Transverse colon (tissue), 4 donors: ENCODE measurements around the gene LRRC4B. TPM values are rescaled to one million over a fixed set of nuclear protein-coding genes. Genes with fewer than 3 reads are reported as not detected.
"Not testable (repeated sequence)": the region's sequence is repeated elsewhere in the genome, so short reads cannot be mapped to it uniquely, and the experiment has no call there.

Source experiments
- DNase-seq: peaks from one replicate; pipeline ENCODE4 v3.0.0-alpha.2; 2019
- H3K27ac ChIP-seq, 4 donors: fragments of 200-600 bp; sonication (generic); 2 replicates each; pipeline ENCODE4 v1.5.1; 2016 to 2018; ENCODE audit warnings: inconsistent platforms in 4 of 4
- H3K27me3 ChIP-seq: fragments of 200-600 bp; sonication (generic); 2 replicates; pipeline ENCODE4 v1.5.1; 2017; ENCODE audit warnings: inconsistent platforms
- H3K36me3 ChIP-seq, 4 donors: fragments of 200-600 bp; sonication (generic); 2 replicates each; pipeline ENCODE4 v1.5.1; 2017 to 2019; ENCODE audit warnings: inconsistent platforms in 4 of 4
- H3K4me1 ChIP-seq, 4 donors: fragments of 200-600 bp; sonication (generic); 2 replicates each; pipeline ENCODE4 v1.5.1; 2017 to 2020; ENCODE audit warnings: inconsistent platforms in 4 of 4
- H3K4me3 ChIP-seq, 4 donors: fragments of 200-600 bp; sonication (generic); 1 replicate in 1 of 4; 2 replicates in 3 of 4; pipeline versions ENCODE4 v1.5.1 to v1.6.1; 2017 to 2019; ENCODE audit warnings: inconsistent platforms in 4 of 4
- H3K9me3 ChIP-seq, 2 donors: fragments of 200-600 bp; sonication (generic); 2 replicates each; pipeline ENCODE4 v1.5.1; 2017 to 2019; ENCODE audit warnings: inconsistent platforms in 2 of 2
- CTCF ChIP-seq, 5 experiments: fragments of 200-600 bp in 3 of 5; fragments of 450-650 bp in 2 of 5; sonication (generic) in 3 of 5; IDR thresholded peaks; 1 replicate in 2 of 5; 2 replicates in 3 of 5; pipeline ENCODE4 v1.5.1; 2016 to 2017; ENCODE audit warnings: antibody characterized with exemption in 5 of 5, inconsistent platforms in 3 of 5, mild to moderate bottlenecking in 2 of 5, moderate library complexity in 1 of 5
- EP300 ChIP-seq: sonication (generic); formaldehyde crosslinking; IDR thresholded peaks from one replicate; pipeline ENCODE4 v1.6.1; 2017; ENCODE audit warnings: antibody characterized with exemption, low read depth
- POLR2A ChIP-seq: fragments of 450-650 bp; IDR thresholded peaks from one replicate; pipeline ENCODE4 v1.6.1; 2016; ENCODE audit warnings: antibody characterized with exemption, mild to moderate bottlenecking, moderate library complexity
- POLR2AphosphoS5 ChIP-seq, 3 donors: sonication (generic); formaldehyde crosslinking; IDR thresholded peaks; one replicate each; pipeline ENCODE4 v1.6.1; 2016; ENCODE audit warnings: antibody characterized with exemption in 3 of 3
- WGBS, 2 donors: methylation state at CpG; one replicate each; pipeline ENCODE4 v1.1.5; 2018; ENCODE audit warnings: low coverage in 1 of 2; 5-methylcytosine and 5-hydroxymethylcytosine counted together
- in situ Hi-C, 4 donors: fragments of 200-750 bp; cut with MboI; loops; one replicate each; pipeline versions ENCODE4 v1.15.0 to v1.15.1; 2017; ENCODE audit warnings: low sequenced_read_pairs in 3 of 4, low pct_ligation_motif_present in 1 of 4, low pct_unique_long_range_greater_than_20kb in 1 of 4
- intact Hi-C: fragments of 100-400 bp; cut with DNase I; formaldehyde crosslinking; loops from one replicate; pipeline ENCODE4 v1.15.1; 2023; ENCODE audit warnings: low total_unique reads
- total RNA-seq, 4 donors: library from RNA; depleted of rRNA; stranded (reverse); fragments of >200 nt; gene quantifications; one replicate each; pipeline ENCODE4 v1.1.0, GENCODE V29; 2016

Gene LRRC4B
- total RNA-seq, 4 donors from 2014 or later: 0.37 to 1.4 (median 0.91) TPM

GRCh38 chr19:50531171-50531612 is 37.0 kb downstream of the LRRC4B start:
- WGBS, 2 donors: 55 to 60% methylated on average over 1 to 10 of the region's 14 CpGs
- in situ Hi-C loops: loop anchor here in 2 of 4 donors (25.0 kb wide), 1 partner anchor 256 kb away; the partner anchor contains the start of gene ACP4 (in 2 of the 2)
- no peak for DNase-seq

GRCh38 chr19:50528052-50528451 is 40.2 kb downstream of the LRRC4B start:
- in situ Hi-C loops: loop anchor here in 2 of 4 donors (25.0 kb wide), 1 partner anchor 259 kb away; the partner anchor contains the start of gene ACP4 (in 2 of the 2)
- intact Hi-C loops, H3K4me3 ChIP-seq, H3K36me3 ChIP-seq, H3K9me3 ChIP-seq, DNase-seq, H3K4me1 ChIP-seq, H3K27ac ChIP-seq: not testable (repeated sequence)
- peaks cover 12% of the 10 kb centered on the region for H3K27me3 ChIP-seq
- WGBS, 2 donors: 88 to 100% methylated on average over 1 to 3 of the region's 3 CpGs

More at GRCh38 chr19:50531171-50531612, 37.0 kb downstream of the LRRC4B start:
- no peaks in the 10 kb centered on the region for H3K4me1 ChIP-seq
- H3K4me3 ChIP-seq: no peak overlapping the region
- peaks cover 12% of the 10 kb centered on the region for H3K27me3 ChIP-seq
- intact Hi-C loops: no loop called here
- H3K9me3 ChIP-seq: peaks cover 0 to 7% of the 10 kb centered on the region in 2 donors
- no peak for TF ChIP-seq POLR2AphosphoS5 (IDR thresholded peaks at IDR 0.05)
- no peak for TF ChIP-seq POLR2A
- no peak for TF ChIP-seq CTCF (IDR thresholded peaks at IDR 0.05)
- TF ChIP-seq EP300: no peak
- no peaks in the 10 kb centered on the region for H3K36me3 ChIP-seq
- no peak overlapping the region for H3K27ac ChIP-seq

- no peaks in the 10 kb centered on the region for H3K27me3 ChIP-seq
- in situ Hi-C loops (no loop called here), intact Hi-C loops (no loop called here)
- DNase-seq: no peak
- H3K27ac ChIP-seq: no peak overlapping the region
- no peaks in the 10 kb centered on the region for H3K9me3 ChIP-seq
- H3K36me3 ChIP-seq: no peaks in the 10 kb centered on the region
- H3K4me3 ChIP-seq: no peak overlapping the region
- 83 to 100% methylated on average over 2 to 8 of the region's 10 CpGs for WGBS, 2 donors
- TF ChIP-seq POLR2A (no peak), POLR2AphosphoS5 (IDR thresholded peaks at IDR 0.05) (no peak), CTCF (IDR thresholded peaks at IDR 0.05) (no peak), EP300 (no peak)
- H3K4me1 ChIP-seq: no peaks in the 10 kb centered on the region
These were observed 45.4 kb downstream of the LRRC4B start for GRCh38 chr19:50522881-50523280.

- Histone ChIP-seq H3K4me1 (no peaks in the 10 kb centered on the region), H3K27ac (no peak overlapping the region), H3K36me3 (no peaks in the 10 kb centered on the region), H3K9me3 (no peaks in the 10 kb centered on the region), H3K4me3 (no peak overlapping the region), H3K27me3 (peaks cover 15% of the 10 kb centered on the region)
- no peak for DNase-seq
- TF ChIP-seq EP300 (no peak), POLR2AphosphoS5 (IDR thresholded peaks at IDR 0.05) (no peak), POLR2A (no peak), CTCF (IDR thresholded peaks at IDR 0.05) (no peak)
- WGBS, 2 donors: 70 to 85% methylated on average over 12 to 17 of the region's 17 CpGs
- intact Hi-C loops: no loop called here
- in situ Hi-C loops: no loop called here
These were observed 47.3 kb downstream of the LRRC4B start for GRCh38 chr19:50520822-50521465.
